Breast epithelium (tissue), 3 donors: Measurements from ENCODE around the gene NBEAL2.

Source experiments
- POLR2AphosphoS5 ChIP-seq, 3 donors: sonication (generic); formaldehyde crosslinking; IDR thresholded peaks; one replicate each; pipeline ENCODE4 v1.6.1; 2017; ENCODE audit warnings: antibody characterized with exemption in 3 of 3
- TF ChIP-seq, protein P1 (sequence below), 3 donors: fragments of 450-650 bp; IDR thresholded peaks; one replicate each; pipeline ENCODE4 v1.5.1; 2016 to 2017; ENCODE audit warnings: antibody characterized with exemption in 3 of 3, mild to moderate bottlenecking in 3 of 3, moderate library complexity in 3 of 3

DNA sequence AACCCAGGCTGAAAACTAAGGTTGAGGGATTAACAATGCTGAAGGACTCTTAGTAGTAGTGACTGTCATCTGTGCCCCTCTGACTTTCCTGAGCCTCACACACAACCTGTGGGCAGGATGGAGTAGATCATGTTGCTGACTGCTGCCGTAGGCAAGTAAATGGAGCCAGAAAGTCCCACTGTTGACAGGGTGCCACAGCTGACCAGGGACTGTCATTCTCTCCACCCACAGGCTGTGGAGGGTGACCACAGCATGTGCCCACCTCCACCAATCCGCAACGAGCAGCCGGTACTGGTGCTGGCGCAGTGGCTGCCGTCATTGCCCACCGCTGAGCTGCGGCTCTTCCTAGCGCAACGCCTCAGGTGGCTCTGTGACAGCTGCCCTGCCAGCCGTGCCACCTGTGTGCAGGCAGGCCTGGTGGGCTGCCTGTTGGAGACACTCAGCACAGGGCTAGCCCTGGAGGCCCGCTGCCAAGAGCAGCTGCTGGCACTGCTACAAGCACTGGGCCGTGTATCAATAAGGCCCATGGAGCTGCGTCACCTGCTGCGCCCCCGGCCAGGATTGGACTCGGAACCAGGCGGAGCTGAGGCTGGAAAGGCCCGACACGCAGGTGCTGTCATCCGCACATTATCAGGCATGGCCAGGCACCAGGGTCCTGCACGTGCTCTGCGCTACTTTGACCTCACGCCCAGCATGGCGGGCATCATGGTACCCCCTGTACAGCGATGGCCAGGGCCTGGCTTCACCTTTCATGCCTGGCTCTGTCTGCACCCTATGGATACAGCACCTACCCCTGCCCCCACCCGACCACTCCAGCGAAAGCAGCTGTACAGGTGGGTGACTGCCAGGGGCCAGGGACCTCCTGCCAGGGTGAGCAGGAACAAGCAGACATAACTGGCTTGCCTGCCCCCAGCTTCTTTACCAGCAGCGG lies 15.6 kb downstream of the NBEAL2 start:
- TF ChIP-seq, protein P1, sequence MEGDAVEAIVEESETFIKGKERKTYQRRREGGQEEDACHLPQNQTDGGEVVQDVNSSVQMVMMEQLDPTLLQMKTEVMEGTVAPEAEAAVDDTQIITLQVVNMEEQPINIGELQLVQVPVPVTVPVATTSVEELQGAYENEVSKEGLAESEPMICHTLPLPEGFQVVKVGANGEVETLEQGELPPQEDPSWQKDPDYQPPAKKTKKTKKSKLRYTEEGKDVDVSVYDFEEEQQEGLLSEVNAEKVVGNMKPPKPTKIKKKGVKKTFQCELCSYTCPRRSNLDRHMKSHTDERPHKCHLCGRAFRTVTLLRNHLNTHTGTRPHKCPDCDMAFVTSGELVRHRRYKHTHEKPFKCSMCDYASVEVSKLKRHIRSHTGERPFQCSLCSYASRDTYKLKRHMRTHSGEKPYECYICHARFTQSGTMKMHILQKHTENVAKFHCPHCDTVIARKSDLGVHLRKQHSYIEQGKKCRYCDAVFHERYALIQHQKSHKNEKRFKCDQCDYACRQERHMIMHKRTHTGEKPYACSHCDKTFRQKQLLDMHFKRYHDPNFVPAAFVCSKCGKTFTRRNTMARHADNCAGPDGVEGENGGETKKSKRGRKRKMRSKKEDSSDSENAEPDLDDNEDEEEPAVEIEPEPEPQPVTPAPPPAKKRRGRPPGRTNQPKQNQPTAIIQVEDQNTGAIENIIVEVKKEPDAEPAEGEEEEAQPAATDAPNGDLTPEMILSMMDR (IDR thresholded peaks at IDR 0.05): no peak
- no peak for TF ChIP-seq POLR2AphosphoS5 (IDR thresholded peaks at IDR 0.05)
